ENCODE results near the gene TIMM29.
A peak's percentile ranks its signal among the peaks of the same experiment; 100 is the strongest.

Gene TIMM29

GRCh38 chr19:10908380-10908960, 20.1 kb upstream of the TIMM29 start:
- TF ChIP-seq SIN3A (IDR thresholded peaks at IDR 0.05; ENCODE audit: borderline replicate concordance, insufficient read depth, low read length) (no peak), POLR2AphosphoS5 (IDR thresholded peaks at IDR 0.05; ENCODE audit: low read depth, low read length) (no peak), REST (IDR thresholded peaks at IDR 0.05; ENCODE audit: insufficient read depth in 1 of 2, low read depth in 2 of 2, low read length in 2 of 2) (no peak), FOXP2 (optimal IDR thresholded peaks at IDR 0.05; ENCODE audit: borderline replicate concordance, extremely low read depth, extremely low read length, insufficient read depth) (no peak), TAF1 (IDR thresholded peaks at IDR 0.05; ENCODE audit: borderline replicate concordance, insufficient read depth, low read length) (no peak)

- no peak for TF ChIP-seq REST (IDR thresholded peaks at IDR 0.05; ENCODE audit: insufficient read depth in 1 of 2, low read depth in 2 of 2, low read length in 2 of 2)
- no peak for TF ChIP-seq FOXP2 (optimal IDR thresholded peaks at IDR 0.05; ENCODE audit: borderline replicate concordance, extremely low read depth, extremely low read length, insufficient read depth)
- no peak for TF ChIP-seq TAF1 (IDR thresholded peaks at IDR 0.05; ENCODE audit: borderline replicate concordance, insufficient read depth, low read length)
- TF ChIP-seq SIN3A (IDR thresholded peaks at IDR 0.05; ENCODE audit: borderline replicate concordance, insufficient read depth, low read length), result no peak
These were observed 16.8 kb upstream of the TIMM29 start for GRCh38 chr19:10911579-10912363.

GRCh38 chr19:10912619-10913018, 16.0 kb upstream of the TIMM29 start:
- TF ChIP-seq TAF1 (IDR thresholded peaks at IDR 0.05; ENCODE audit: borderline replicate concordance, insufficient read depth, low read length), result no peak
- no peak for TF ChIP-seq FOXP2 (optimal IDR thresholded peaks at IDR 0.05; ENCODE audit: borderline replicate concordance, extremely low read depth, extremely low read length, insufficient read depth)
- TF ChIP-seq POLR2AphosphoS5 (IDR thresholded peaks at IDR 0.05; ENCODE audit: low read depth, low read length), result no peak
- no peak for TF ChIP-seq SIN3A (IDR thresholded peaks at IDR 0.05; ENCODE audit: borderline replicate concordance, insufficient read depth, low read length)

GRCh38 chr19:10913716-10914340, 14.8 kb upstream of the TIMM29 start:
- TF ChIP-seq SIN3A (IDR thresholded peaks at IDR 0.05; ENCODE audit: borderline replicate concordance, insufficient read depth, low read length) (no peak), TAF1 (IDR thresholded peaks at IDR 0.05; ENCODE audit: borderline replicate concordance, insufficient read depth, low read length) (no peak), REST (IDR thresholded peaks at IDR 0.05; ENCODE audit: insufficient read depth in 1 of 2, low read depth in 2 of 2, low read length in 2 of 2) (no peak), POLR2AphosphoS5 (IDR thresholded peaks at IDR 0.05; ENCODE audit: low read depth, low read length) (no peak), FOXP2 (optimal IDR thresholded peaks at IDR 0.05; ENCODE audit: borderline replicate concordance, extremely low read depth, extremely low read length, insufficient read depth) (no peak)

GRCh38 chr19:10915130-10916091, 13.2 kb upstream of the TIMM29 start:
- TF ChIP-seq SIN3A (IDR thresholded peaks at IDR 0.05; ENCODE audit: borderline replicate concordance, insufficient read depth, low read length) (no peak), POLR2AphosphoS5 (IDR thresholded peaks at IDR 0.05; ENCODE audit: low read depth, low read length) (no peak), TAF1 (IDR thresholded peaks at IDR 0.05; ENCODE audit: borderline replicate concordance, insufficient read depth, low read length) (no peak), FOXP2 (optimal IDR thresholded peaks at IDR 0.05; ENCODE audit: borderline replicate concordance, extremely low read depth, extremely low read length, insufficient read depth) (peak; percentile 8), REST (IDR thresholded peaks at IDR 0.05; ENCODE audit: insufficient read depth in 1 of 2, low read depth in 2 of 2, low read length in 2 of 2) (no peak)

Measured in PFSK-1 (cell line).